DMS53 treated with DMSO at 0.1 percent for 48 hours (cell line): ENCODE measurements around the gene MCAT.
"Not testable (repeated sequence)": the region's sequence is repeated elsewhere in the genome, so short reads cannot be mapped to it uniquely, and the experiment has no call there.

ENCODE experiments used
- DNase-seq: peaks from one replicate; lab custom pipeline; 2025; ENCODE audit not compliant: unreplicated experiment; lab: John Stamatoyannopoulos, UW

Gene MCAT

DNA sequence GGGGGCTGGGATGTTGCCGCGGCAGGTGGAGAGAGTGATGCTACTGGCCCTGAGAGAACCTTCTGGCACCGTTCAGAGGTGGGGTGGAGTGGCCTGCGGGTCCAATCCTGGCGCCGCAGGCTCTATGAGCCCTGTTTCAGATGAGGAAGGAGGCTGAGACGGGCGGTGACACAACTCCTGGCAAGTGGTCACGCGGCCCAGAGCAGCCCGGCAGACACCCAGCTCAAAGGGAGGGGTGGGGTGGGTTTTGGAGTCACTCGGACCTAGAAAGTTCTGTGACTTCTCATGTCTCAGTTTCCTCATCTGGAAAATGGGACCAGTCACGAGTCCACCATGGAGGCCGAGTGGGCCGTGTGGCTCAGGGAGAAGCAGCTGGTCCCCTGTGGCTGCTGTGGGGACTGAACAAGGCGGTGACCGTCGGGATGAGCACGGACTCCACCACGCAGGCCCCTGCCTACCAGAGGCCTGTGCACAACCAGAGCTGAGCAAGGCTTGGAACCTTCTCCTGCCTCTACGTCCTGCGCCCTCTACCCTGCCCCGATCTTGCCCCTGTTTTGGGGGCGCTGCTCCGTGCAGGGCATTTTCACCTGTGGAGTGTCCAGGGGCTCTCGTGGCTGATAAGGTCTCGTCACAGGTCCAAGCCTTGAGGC, 11.8 kb upstream of the MCAT start:
- no peak for DNase-seq

DNA sequence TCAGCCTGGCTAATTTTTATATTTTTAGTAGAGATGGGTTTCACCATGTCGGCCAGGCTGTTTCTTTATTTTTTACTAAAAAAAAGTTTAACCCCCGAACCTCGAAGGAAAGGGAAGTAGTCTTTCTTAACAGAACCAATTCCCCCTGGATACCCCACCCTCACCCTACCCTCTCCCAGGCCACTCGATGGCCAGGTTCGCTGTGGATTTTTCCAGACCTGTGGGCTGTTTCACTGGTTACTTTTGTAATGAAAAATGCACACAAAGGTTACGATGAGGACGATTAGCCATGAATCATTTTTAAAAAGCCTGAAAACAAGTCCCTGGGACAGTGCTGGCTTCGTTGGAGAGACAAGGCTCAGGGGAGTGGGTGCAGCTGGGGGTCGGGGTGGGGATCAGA, 10.7 kb upstream of the MCAT start:
- DNase-seq, result no peak

DNA sequence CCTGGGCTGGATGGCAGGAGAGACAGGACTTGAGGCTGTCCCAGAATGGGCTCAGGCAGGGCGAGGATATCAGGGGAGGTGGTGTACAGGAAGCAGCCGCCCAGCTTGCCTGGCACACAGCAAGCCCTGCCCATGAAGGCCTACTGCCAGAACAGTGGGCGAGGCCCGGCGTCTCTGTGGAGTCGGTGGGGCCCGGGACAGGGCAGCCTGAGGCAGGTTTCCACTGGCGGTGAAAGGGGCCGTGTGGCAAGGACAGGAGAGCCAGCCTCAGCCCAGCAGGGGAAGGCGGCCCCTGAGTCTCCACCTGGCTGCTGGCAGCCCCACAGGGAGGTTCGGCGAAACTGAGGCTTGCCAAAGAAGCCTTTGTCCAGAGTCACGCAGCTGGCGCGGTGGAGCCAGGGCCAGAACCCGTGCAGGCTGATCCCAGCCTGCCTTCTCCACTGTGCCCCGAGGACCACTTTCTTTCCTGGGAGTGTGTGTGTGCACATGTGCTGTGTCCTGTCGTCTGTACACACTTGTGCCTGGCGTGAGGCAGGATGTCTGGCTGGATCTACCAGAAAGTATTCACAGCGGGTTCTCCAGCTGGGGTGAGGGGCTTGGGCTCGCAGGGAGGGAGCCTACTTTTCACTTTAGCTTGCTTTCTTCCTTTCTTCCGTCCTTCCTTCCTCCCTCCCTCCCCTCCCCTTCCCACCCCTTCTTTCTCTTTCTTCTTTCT, 9.3 kb upstream of the MCAT start:
- peak; percentile 11 for DNase-seq

DNA sequence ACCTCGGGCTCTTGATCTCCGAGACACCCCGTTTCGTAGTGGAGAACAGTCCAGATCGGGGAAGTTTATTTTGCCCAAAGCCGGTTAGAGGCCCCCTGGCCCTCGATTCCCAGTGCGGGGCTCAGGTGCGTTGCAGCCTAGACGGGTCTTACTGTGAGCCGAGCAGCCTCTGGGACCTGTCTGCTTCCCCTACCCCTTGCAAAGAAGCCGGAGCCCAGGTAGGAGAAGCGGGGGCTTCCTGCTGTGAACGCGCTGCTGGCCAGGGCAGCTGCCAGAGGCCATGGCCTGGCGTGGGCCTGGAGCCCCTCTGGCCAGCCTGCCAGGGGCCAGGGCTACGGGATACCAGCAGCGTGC, 8.8 kb upstream of the MCAT start:
- DNase-seq, result no peak

DNA sequence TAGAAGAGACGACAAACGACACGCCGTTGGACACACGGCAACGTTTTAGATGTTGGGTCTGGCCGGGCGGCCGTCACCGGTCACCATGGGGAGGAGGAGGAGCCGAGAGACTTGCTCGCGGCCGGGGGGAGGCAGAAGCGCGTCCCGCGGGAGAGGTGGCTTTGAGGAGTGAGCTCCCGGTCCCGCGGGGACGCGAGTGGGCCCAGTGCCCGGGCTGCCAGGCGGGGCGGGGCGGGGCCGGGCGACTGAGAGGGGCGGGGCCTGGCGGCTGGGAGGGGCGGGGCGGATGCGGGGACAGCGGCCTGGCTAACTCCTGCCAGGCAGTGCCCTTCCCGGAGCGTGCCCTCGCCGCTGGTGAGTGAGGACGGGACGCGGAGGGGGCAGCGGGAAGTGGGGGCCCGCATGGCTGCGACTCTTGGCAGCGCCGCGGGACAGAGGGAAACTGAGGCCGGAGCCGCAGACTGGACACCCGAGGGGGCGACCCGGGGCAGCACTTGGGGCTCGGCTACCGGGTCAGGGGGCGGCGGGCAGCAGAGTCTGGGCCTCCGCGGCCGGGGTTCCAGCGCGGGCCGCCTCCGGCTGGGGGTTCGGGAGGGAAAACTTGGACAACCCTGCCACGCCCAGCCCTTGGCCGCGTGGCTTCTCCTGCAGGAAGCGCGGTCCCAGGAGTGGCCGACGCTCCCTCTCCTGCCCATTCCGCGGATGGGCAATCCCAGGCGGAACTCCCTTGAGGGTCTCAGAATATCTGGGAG, 8.2 kb upstream of the MCAT start, which contains the start of gene TSPO:
Gene TSPO (plus strand): TSS at position 309 of the 752 bp plus-strand sequence. CDS start 7,680 bp downstream, outside the sequence.
- peak; percentile 9 for DNase-seq

DNA sequence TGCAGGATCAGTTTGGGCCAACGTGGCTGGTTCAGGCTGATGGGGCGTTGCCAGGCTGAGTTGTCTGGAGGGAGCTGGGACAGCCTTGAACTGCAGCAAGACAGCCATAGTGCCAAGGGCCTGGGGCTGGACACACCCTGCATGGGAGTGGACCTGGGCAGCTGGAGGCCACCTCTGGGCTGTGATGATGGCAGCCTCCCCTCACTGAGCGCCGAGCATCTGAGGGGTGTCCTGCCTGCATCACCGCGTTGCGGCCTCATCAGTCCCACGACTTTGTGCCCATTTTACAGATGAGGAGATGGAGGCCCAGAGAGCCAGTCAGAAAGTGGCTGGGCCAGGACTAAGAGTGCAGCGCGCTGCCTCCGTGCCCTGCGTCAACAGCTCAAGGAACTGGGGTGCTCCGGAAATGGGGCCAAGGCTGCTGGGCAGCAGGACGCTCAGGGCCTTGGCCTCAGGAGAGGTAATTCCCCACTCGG, 7.6 kb upstream of the MCAT start:
- no peak for DNase-seq

DNA sequence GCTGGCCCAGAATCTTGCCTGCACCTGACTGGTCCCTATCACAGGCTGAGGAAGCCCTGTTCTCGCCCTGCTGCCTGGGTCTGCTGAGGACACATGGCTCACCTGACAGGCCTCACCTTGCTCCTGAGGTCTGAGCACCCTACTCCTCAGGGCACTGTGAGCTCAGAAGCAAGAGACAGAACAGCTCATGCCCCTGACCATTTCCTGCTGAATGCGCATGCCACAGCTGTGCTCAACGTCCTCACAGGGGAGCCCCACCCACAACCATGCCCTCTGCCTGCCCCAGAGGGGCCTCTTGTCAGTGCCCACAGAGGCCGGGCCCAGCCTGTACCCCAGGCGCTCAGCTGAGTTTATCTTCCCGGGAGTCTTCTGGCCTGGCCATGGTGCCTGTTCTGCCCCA, 5.4 kb upstream of the MCAT start:
- no peak for DNase-seq

DNA sequence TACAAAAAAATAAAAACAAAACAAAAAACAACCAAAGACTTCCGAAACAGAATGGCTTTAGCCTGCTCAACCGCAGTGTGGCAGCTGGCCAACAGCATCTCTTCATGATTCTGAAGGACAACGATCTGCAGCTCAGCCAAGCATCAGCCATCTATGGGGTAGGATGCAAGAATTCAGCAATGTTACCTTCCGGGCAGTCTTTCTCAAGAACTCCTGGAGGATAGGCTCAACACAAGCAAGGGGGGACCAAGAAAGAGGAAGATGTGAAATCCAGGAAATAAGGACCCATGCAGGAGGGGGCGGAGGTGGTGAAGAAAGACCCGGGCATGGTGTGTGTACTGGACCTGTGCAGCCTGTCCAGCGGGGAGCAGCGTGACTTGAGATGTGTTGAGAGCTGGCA, 4.6 kb upstream of the MCAT start:
- DNase-seq, result no peak

DNA sequence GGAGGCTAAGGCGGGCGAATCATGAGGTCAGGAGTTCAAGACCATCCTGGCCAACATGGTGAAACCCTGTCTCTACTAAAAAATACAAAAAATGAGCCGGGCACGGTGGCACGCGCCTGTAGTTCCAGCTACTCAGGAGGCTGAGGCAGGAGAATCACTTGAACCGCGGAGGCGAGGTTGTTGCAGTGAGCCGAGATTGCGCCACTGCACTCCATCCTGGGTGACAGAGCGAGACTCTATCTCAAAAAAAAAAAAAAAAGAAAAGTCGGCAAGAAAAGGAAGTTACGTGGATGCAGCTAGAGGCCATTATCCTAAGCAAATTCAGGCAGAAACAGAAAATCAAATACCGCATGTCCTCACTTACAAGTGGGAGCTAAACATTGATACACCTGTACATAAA, 3.1 kb upstream of the MCAT start:
- DNase-seq, result not testable (repeated sequence)

DNA sequence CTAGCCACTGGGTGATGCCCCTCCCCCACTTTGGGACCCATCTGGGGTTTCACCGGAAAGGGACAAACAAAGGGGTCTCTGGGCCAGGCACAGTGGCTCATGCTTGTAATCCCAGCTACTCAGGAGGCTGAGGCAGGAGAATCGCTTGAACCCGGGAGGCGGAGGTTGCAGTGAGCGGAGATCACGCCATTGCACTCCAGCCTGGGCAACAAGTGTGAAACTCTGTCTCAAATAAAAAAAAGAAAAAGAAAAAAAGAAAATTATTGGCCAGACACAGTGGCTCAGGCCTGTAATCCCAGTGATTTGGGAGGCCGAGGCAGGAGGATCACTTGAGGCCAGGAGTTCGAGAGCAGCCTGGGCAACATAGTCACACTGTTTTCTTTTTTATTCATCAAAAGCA, 2.2 kb upstream of the MCAT start:
- DNase-seq, result not testable (repeated sequence)

DNA sequence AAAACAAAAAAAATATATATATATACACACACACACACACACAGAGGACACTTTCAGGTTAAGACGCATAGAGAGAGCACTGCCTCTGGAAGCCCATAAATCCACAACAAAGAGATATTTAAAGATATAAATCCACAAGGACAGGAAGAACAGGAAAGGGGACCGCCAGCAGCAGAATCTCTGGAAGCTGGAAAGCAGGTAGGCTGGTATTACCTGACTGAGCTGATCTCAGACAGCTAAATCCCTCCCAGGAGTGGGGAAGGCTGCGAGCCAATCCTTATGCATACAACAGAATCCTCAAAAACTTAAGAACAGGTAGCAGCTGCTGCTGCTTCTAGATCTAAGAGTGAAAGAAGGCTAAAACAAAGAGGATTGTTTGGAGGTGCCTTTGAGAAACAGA, 1.8 kb upstream of the MCAT start:
- no peak for DNase-seq

DNA sequence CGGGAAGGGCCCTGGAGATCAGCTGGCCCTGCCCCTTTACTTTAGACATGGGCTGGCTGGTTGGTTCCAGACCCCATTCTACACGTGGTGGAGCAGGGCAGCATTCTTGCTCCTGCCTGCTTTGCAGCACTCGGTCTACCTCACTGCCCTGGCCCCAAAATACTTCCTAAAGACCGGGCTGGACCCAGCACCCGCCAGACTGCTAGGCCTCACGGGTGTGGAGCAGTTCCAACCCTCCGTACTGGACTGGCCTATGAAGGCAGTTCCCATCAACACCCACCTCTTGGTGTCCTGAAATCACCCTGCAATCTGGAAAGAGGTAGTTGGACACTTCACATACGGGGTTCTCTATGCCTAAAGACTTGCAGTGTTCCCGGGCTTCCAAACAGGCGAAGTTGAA, 6.4 kb downstream of the MCAT start:
- no peak for DNase-seq

DNA sequence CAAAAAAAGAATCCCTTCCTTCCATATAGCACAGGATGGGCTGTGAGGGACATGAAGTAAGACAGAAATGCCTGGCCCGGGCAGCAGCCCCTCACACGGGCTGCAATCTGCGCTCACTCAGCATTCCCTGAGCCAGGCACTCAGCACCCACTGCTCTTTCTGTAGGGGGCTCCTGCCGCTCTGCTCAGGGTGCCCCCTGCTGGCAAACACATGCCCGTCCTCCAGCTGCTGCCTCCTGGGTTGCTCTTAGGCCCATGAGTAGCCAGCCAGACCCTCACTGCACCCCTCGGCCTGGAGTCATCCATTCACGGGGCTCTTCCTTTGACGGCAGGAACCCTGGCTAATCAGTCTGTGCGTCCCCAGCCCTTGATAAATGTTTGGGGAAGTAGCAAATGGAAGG, 6.9 kb downstream of the MCAT start:
- no peak for DNase-seq

DNA sequence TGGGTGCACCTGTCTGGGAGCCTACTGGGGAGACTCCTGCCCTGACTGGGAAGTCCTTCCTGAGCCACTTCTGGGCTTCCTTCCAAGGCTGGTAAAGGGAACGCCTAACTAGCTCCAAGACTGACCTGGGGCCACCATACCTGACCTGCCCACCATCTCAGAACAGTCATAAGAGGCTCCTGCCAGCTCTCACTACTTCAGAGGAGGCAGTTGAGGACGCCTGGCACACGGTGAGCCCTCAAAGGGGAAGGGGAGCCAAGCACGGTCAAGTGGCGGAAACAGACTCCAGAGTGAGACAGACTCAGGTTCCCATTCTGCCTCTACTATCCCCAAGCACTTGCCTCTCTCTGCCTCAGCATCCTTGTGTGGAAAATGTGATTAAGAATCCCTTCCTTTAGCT, 7.6 kb downstream of the MCAT start:
- DNase-seq, result no peak

DNA sequence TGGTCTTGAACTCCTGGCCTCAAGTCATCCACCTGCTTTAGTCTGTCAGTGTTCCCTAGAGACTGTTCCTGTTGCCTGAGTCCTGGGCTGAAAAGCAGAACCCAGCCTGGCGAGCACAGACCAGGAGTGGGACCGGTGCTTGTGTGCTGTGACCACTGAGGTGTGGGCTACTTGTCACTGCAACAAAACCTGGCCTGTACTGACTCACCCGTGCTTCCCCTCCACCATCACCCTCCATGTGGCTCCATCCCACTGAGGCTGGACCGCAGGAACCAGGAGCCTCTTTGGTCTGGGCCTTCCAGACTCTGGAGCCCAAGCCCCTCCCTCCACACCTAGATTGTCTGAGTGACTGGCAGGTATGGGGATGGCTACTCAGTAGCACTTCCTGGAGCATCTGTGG, 8.6 kb downstream of the MCAT start:
- DNase-seq, result no peak

DNA sequence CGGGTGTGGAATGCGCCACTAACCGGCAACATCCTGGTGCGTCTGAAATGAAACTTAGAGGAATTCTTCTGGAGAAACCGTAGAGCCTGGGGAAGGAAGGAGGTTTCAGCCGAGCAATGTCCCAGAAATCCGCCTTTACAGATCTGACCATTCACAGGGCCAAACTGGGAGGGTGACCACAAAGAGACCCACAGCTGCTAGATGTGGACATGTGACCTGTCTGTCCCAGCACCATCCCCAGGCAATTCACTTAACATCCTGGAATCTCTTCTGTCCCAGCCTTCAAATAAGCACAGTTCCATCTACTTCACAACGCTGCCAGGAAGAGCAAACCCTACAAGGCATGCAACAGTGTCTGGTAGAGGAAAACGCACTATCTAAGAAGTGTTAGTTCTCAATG, 9.8 kb downstream of the MCAT start:
- no peak for DNase-seq

DNA sequence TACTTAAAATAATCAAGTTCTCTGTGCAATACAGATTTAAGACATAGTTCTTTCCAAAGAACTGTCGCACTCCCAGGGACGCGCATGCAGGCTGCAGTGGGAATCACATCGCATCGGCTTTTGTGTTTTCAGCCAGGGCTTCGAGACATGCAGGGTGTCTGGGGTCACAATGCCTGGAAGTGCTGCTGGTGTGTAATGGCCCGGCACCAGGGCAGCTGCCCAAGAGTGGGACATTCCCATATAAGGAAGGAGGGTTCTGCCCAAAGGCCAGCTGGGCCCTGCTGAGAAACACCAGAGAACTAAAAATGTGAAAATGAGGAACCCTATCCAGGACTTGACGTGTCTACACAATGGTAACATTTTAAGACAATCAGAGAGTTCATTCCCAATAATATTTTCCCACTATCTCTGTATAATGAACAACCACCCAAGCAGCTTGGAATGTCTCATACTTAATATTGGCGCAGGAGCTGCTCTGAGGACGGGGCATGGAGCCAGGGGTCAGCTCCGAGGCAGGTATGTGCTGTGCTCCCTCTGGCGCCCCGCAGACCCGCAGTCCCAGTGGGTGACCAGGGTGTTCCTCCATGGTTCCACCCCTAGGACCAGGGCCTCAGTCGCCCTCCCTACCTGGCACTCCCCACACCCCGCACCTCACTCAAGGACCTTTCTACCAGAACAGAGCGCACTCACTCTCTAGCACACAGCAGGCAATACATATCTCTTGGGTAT, 11.3 kb downstream of the MCAT start:
- no peak for DNase-seq

DNA sequence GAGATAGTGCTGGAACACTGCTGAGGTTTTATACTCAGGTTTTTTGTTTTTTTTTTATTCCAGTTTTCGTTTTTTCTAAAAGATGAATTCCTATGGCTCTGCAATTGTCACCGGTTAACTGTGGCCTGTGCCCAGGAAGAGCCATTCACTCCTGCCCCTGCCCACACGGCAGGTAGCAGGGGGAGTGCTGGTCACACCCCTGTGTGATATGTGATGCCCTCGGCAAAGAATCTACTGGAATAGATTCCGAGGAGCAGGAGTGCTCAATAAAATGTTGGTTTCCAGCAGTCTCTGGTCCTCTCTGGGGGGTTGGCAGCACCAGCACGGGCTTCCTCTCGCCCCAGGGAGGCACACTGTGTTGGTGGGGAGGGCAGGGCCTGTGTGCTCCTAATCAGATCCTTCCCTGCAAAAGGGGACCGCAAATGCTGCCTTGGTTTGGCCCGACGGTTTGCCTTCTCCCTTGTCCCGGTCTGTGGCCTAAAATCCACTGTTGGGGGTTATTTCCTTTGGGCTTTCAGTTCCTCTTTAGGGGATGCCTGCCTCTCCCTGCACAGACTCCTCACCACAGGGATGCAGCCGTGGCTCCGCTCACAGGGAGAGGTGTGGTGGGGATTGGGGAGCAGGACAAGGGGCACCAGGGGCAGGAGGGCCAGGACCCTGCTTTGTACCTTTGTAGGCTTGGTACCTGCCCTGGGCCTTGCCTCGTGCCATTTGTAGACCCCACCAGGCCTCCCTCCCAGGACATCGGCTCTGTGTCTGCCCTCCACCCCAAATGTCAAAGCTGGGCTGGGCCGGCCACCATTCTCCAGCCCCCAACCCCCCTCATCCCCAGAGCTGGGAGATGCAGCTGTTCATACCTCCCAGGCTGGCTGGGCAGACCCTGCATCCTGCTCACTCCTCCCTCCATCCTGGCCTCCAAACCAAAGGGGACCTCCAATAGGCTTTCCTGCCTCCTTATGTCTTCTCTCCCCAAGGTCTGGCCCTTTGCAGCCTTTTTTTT, 13.5 kb downstream of the MCAT start:
- no peak for DNase-seq

DNA sequence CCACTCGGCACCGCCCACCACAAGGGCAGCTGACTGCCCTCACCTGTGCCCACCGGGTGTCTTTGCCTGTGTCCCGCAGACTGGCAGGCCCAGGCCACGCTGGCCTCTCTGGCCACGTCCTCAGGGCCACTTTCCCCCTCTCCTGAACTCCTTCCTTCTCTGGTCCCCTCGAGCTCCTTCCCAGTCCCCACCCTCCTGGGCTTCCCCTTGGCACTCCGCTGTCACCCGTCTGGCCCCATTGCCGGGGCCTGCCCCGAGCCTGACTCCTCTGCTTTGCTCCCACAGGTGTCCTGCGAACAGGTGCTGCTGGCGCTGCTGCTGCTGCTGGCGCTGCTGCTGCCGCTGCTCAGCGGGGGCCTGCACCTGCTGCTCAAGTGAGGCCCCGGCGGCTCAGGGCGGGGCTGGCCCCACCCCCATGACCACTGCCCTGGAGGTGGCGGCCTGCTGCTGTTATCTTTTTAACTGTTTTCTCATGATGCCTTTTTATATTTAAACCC, 14.2 kb downstream of the MCAT start:
- DNase-seq, result peak; percentile 37

DNA sequence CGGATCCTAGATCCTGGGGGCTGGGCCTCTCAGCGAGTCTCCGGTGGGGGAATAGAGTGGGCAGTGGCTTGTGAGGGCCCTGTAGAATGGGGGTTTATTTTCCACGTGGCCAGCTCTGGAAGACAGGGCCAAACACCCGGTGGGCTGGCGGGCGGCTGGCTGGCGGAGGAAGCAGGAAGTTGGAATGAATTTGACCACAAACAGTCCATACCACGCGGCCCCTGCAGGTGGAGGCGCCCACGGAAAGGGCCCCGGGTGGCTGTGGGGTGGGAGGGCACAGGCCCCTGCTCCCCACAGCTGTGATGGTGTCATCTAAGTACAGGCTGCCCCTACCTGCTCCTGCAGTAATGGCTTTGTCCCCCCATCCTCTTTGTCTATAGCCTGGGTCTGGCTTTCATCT, 15.1 kb downstream of the MCAT start:
- DNase-seq, result no peak
